Keratinocyte (primary cell): ENCODE data around the gene RMDN3. TPM values are rescaled to one million over a fixed set of nuclear protein-coding genes. Genes with fewer than 3 reads are reported as not detected.

Source experiments
- DNase-seq: peaks from one replicate; pipeline ENCODE4 v3.0.0-alpha.2; 2011; ENCODE audit warnings: low read depth, missing footprints, low spot score
- FAIRE-seq: peaks from 2 replicates; lab custom pipeline; 2011; peaks lifted over from hg19 to GRCh38; lab: Jason Lieb, UNC
- H2AFZ ChIP-seq: 2 replicates; pipeline ENCODE4 v1.6.0; 2012; ENCODE audit warnings: low read length, control low read depth, inconsistent platforms; ENCODE audit not compliant: control insufficient read depth
- H3K27ac ChIP-seq: 2 replicates; pipeline ENCODE4 v1.5.1; 2011; ENCODE audit warnings: low read length; ENCODE audit not compliant: control insufficient read depth, insufficient read depth
- H3K27me3 ChIP-seq: 3 replicates; pipeline ENCODE4 v1.6.0; 2011; ENCODE audit warnings: low read length; ENCODE audit not compliant: control insufficient read depth, insufficient read depth; ENCODE audit errors: extremely low read depth
- H3K36me3 ChIP-seq, 2 experiments: 2 replicates in 1 of 2; 3 replicates in 1 of 2; pipeline ENCODE4 v1.5.1; 2011; ENCODE audit warnings: low read length in 2 of 2, mild to moderate bottlenecking in 1 of 2; ENCODE audit not compliant: control insufficient read depth in 2 of 2, insufficient read depth in 2 of 2; ENCODE audit errors: extremely low read depth in 1 of 2
- H3K4me1 ChIP-seq: 3 replicates; pipeline ENCODE4 v1.5.1; 2011; ENCODE audit warnings: low read length; ENCODE audit not compliant: control insufficient read depth, insufficient read depth; ENCODE audit errors: extremely low read depth
- H3K4me2 ChIP-seq: 3 replicates; pipeline ENCODE4 v1.6.0; 2011; ENCODE audit warnings: low read depth, low read length; ENCODE audit not compliant: control insufficient read depth, insufficient read depth; ENCODE audit errors: extremely low read depth
- H3K4me3 ChIP-seq, 3 experiments: fragments of 200-600 bp in 1 of 3; sonication (generic) in 1 of 3; 2 replicates in 2 of 3; 3 replicates in 1 of 3; pipeline ENCODE4 v1.5.1; 2011 to 2016; ENCODE audit warnings: low read length in 3 of 3, mild to moderate bottlenecking in 3 of 3, control low read depth in 2 of 3, inconsistent platforms in 1 of 3, low read depth in 1 of 3, mixed read lengths in 1 of 3, mixed run types in 1 of 3, moderate library complexity in 1 of 3; ENCODE audit not compliant: control insufficient read depth in 2 of 3, insufficient read depth in 2 of 3; ENCODE audit errors: extremely low read depth in 1 of 3
- H3K79me2 ChIP-seq: 2 replicates; pipeline ENCODE4 v1.6.0; 2012; ENCODE audit warnings: low read length; ENCODE audit not compliant: control insufficient read depth, insufficient read depth
- H3K9ac ChIP-seq: 3 replicates; pipeline ENCODE4 v1.6.0; 2011; ENCODE audit warnings: low read length; ENCODE audit not compliant: control insufficient read depth, insufficient read depth; ENCODE audit errors: extremely low read depth
- H3K9me1 ChIP-seq: 3 replicates; pipeline ENCODE4 v1.6.0; 2011; ENCODE audit warnings: low read length; ENCODE audit not compliant: control insufficient read depth, insufficient read depth; ENCODE audit errors: extremely low read depth
- H3K9me3 ChIP-seq: 2 replicates; pipeline ENCODE4 v1.5.1; 2012; ENCODE audit warnings: low read depth, low read length; ENCODE audit not compliant: control insufficient read depth
- H4K20me1 ChIP-seq: 3 replicates; pipeline ENCODE4 v1.6.0; 2011; ENCODE audit warnings: low read length; ENCODE audit not compliant: control insufficient read depth, insufficient read depth; ENCODE audit errors: extremely low read depth
- EZH2 ChIP-seq: IDR thresholded peaks from one replicate; pipeline ENCODE4 v1.6.1; 2012; ENCODE audit warnings: inconsistent platforms, mild to moderate bottlenecking, low read length, moderate library complexity
- dilution Hi-C: fragments of 300-500 bp; cut with MboI; formaldehyde crosslinking; loops from one replicate; pipeline ENCODE4 v1.7.0; 2020; ENCODE audit warnings: low sequenced_read_pairs; ENCODE audit not compliant: extremely low pct_ligation_motif_present
- polyA plus RNA-seq, 5 experiments: library from polyadenylated mRNA; depleted of rRNA in 3 of 5; stranded (reverse) in 3 of 5; stranded (forward) in 1 of 5; unstranded in 1 of 5; fragments of >200 nt; gene quantifications; 1 replicate in 1 of 5; 2 replicates in 3 of 5; 3 replicates in 1 of 5; pipeline versions ENCODE4 v1.2.1 to v1.2.3, GENCODE V29; 2011 to 2012; ENCODE audit warnings: missing spikeins in 2 of 5, low read depth in 1 of 5, low replicate concordance in 1 of 5
- TF ChIP-seq, protein P1 (sequence below), 3 experiments: IDR thresholded peaks in 1 of 3; conservative IDR thresholded peaks in 1 of 3; optimal IDR thresholded peaks in 1 of 3; 2 replicates in 2 of 3; 3 replicates in 1 of 3; pipeline versions ENCODE3 to v1.5.1; 2011; ENCODE audit warnings: low read length in 3 of 3, mild to moderate bottlenecking in 3 of 3, moderate library complexity in 2 of 3, control low read depth in 1 of 3, inconsistent platforms in 1 of 3; ENCODE audit not compliant: insufficient read depth in 2 of 3; ENCODE audit errors: extremely low read depth in 1 of 3

RMDN3 gene
- polyA plus RNA-seq, 1 donor (not counting 4 experiments of a cell fraction or from before 2014, with no cell fraction given) = 23.0 TPM

DNA sequence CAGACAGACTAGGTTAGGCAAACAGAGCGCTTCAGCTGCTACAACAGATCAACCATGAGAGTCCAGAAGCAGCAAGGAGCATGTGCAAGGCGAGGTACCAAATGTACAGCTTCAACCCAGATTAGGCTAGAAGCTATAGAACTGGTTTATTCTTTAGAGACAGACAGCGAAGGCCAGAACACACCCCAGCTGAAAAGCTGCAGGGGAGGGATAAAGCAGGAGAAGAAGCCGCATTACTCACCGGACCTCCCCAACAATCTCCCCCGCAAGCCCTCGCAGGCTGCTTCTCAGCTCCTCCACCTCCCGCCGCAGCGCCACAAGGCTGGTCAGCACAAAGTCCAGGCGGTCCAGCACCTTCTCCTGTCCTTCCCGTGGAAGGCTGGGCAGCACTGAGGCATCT lies 3.3 kb downstream of the RMDN3 start:
- TF ChIP-seq EZH2 = no peak
- TF ChIP-seq, protein P1, sequence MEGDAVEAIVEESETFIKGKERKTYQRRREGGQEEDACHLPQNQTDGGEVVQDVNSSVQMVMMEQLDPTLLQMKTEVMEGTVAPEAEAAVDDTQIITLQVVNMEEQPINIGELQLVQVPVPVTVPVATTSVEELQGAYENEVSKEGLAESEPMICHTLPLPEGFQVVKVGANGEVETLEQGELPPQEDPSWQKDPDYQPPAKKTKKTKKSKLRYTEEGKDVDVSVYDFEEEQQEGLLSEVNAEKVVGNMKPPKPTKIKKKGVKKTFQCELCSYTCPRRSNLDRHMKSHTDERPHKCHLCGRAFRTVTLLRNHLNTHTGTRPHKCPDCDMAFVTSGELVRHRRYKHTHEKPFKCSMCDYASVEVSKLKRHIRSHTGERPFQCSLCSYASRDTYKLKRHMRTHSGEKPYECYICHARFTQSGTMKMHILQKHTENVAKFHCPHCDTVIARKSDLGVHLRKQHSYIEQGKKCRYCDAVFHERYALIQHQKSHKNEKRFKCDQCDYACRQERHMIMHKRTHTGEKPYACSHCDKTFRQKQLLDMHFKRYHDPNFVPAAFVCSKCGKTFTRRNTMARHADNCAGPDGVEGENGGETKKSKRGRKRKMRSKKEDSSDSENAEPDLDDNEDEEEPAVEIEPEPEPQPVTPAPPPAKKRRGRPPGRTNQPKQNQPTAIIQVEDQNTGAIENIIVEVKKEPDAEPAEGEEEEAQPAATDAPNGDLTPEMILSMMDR (optimal IDR thresholded peaks at IDR 0.05 in 1 of 3, IDR thresholded peaks at IDR 0.05 in 1 of 3, conservative IDR thresholded peaks at IDR 0.05 in 1 of 3; ENCODE audit: extremely low read depth in 1 of 3, insufficient read depth in 2 of 3, low read length in 3 of 3) = no peak
- H2AFZ ChIP-seq = no peak overlapping the region
- H3K9ac ChIP-seq = no peak overlapping the region
- H3K9me3 ChIP-seq = no peaks in the 10 kb centered on the region
- no peaks in the 10 kb centered on the region for H4K20me1 ChIP-seq
- DNase-seq (no peak), FAIRE-seq (no peak)
- H3K36me3 ChIP-seq = peaks cover 14 to 38% of the 10 kb centered on the region in 2 experiments
- H3K27me3 ChIP-seq = no peaks in the 10 kb centered on the region
- no peaks in the 10 kb centered on the region for H3K9me1 ChIP-seq
- no peak overlapping the region for H3K4me2 ChIP-seq
- H3K27ac ChIP-seq = no peak overlapping the region
- peaks cover 34% of the 10 kb centered on the region for H3K79me2 ChIP-seq
- dilution Hi-C loops = no loop called here
- H3K4me3 ChIP-seq = no peak overlapping the region
- peaks cover 11% of the 10 kb centered on the region for H3K4me1 ChIP-seq

DNA sequence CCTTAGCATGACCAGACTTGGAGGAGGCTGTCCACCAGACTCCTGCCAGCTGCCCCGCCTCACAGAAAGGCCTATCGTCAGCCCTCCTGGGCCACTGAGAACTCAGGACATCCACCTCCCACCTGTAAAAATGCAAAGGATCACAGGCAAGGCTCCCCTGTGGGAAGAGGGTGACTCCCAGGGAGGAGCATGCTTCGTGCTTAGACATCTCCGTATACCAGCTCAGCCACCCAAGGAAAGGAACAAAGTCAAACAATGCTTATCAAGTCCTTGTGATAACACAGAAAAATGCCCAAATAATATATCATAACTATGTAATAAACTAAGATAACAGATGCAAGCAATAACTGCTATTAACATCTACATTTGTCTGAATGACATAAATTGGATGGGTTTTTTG lies 4.2 kb downstream of the RMDN3 start:
- no peak for FAIRE-seq

More for the DNA sequence above, 4.2 kb downstream of the RMDN3 start:
- Histone ChIP-seq H3K9me3 (no peaks in the 10 kb centered on the region), H3K9me1 (no peaks in the 10 kb centered on the region), H3K4me2 (no peak overlapping the region), H3K27me3 (no peaks in the 10 kb centered on the region), H3K9ac (no peak overlapping the region), H2AFZ (no peak overlapping the region), H4K20me1 (no peaks in the 10 kb centered on the region), H3K36me3 (peaks cover 14 to 43% of the 10 kb centered on the region in 2 experiments), H3K27ac (no peak overlapping the region), H3K4me3 (no peak overlapping the region), H3K79me2 (peaks cover 34% of the 10 kb centered on the region), H3K4me1 (peaks cover 11% of the 10 kb centered on the region)
- DNase-seq = no peak
- dilution Hi-C loops = no loop called here
- TF ChIP-seq, protein P1 (optimal IDR thresholded peaks at IDR 0.05 in 1 of 3, IDR thresholded peaks at IDR 0.05 in 1 of 3, conservative IDR thresholded peaks at IDR 0.05 in 1 of 3; ENCODE audit: extremely low read depth in 1 of 3, insufficient read depth in 2 of 3, low read length in 3 of 3) = no peak
- no peak for TF ChIP-seq EZH2
